Measurements from ENCODE around the gene PTPRZ1. TPM values are rescaled to one million over a fixed set of nuclear protein-coding genes. Genes with fewer than 3 reads are reported as not detected.

PTPRZ1 gene
- total RNA-seq, 2 donors from 2014 or later, result 1.4 to 4.4 TPM

GRCh38 chr7:122055073-122055472, 182.1 kb downstream of the PTPRZ1 start:
- DNase-seq (ENCODE audit: low spot score), result no peak
- H3K4me1 ChIP-seq (replicated peaks), result no peaks in the 10 kb centered on the region
- H3K27ac ChIP-seq, result no peak overlapping the region
- H3K27me3 ChIP-seq (replicated peaks; ENCODE audit: insufficient read depth), result no peaks in the 10 kb centered on the region
- H3K4me3 ChIP-seq, result no peak overlapping the region
- intact Hi-C loops (cut with DNase I), result no loop called here
- WGBS, result 81% methylated on average over 1 of the region's 1 CpG
- H3K9me3 ChIP-seq, result no peaks in the 10 kb centered on the region
- H3K36me3 ChIP-seq, result no peaks in the 10 kb centered on the region
- no peak for TF ChIP-seq POLR2A (IDR thresholded peaks at IDR 0.05)
- no peak for TF ChIP-seq CTCF (IDR thresholded peaks at IDR 0.05)
- no peak for TF ChIP-seq POLR2AphosphoS5 (IDR thresholded peaks at IDR 0.05)

GRCh38 chr7:122056977-122057376, 184.0 kb downstream of the PTPRZ1 start:
- intact Hi-C loops (cut with DNase I), result no loop called here

GRCh38 chr7:122059542-122059941, 186.6 kb downstream of the PTPRZ1 start:
- H3K27ac ChIP-seq, result no peak overlapping the region
- H3K36me3 ChIP-seq, result no peaks in the 10 kb centered on the region
- no peak for DNase-seq (ENCODE audit: low spot score)
- no peaks in the 10 kb centered on the region for H3K27me3 ChIP-seq (replicated peaks; ENCODE audit: insufficient read depth)
- H3K4me1 ChIP-seq (replicated peaks), result no peaks in the 10 kb centered on the region
- H3K4me3 ChIP-seq, result no peak overlapping the region
- TF ChIP-seq CTCF (IDR thresholded peaks at IDR 0.05), result no peak
- no peak for TF ChIP-seq POLR2A (IDR thresholded peaks at IDR 0.05)
- no peak for TF ChIP-seq POLR2AphosphoS5 (IDR thresholded peaks at IDR 0.05)
- H3K9me3 ChIP-seq, result no peaks in the 10 kb centered on the region
- 46% methylated on average over 4 of the region's 4 CpGs for WGBS
- intact Hi-C loops (cut with DNase I), result no loop called here

More at GRCh38 chr7:122056977-122057376, 184.0 kb downstream of the PTPRZ1 start:
- no peak overlapping the region for H3K4me3 ChIP-seq
- no peak for DNase-seq (ENCODE audit: low spot score)
- no peaks in the 10 kb centered on the region for H3K27me3 ChIP-seq (replicated peaks; ENCODE audit: insufficient read depth)
- no peak overlapping the region for H3K27ac ChIP-seq
- H3K9me3 ChIP-seq, result no peaks in the 10 kb centered on the region
- TF ChIP-seq CTCF (IDR thresholded peaks at IDR 0.05) (no peak), POLR2AphosphoS5 (IDR thresholded peaks at IDR 0.05) (no peak), POLR2A (IDR thresholded peaks at IDR 0.05) (no peak)
- 71% methylated on average over 2 of the region's 2 CpGs for WGBS
- H3K36me3 ChIP-seq, result no peaks in the 10 kb centered on the region
- H3K4me1 ChIP-seq (replicated peaks), result no peaks in the 10 kb centered on the region

GRCh38 chr7:122063146-122063545, 190.2 kb downstream of the PTPRZ1 start:
- no peak overlapping the region for H3K27ac ChIP-seq
- H3K4me3 ChIP-seq, result no peak overlapping the region
- no peaks in the 10 kb centered on the region for H3K27me3 ChIP-seq (replicated peaks; ENCODE audit: insufficient read depth)
- intact Hi-C loops (cut with DNase I), result no loop called here
- no peaks in the 10 kb centered on the region for H3K4me1 ChIP-seq (replicated peaks)
- TF ChIP-seq POLR2AphosphoS5 (IDR thresholded peaks at IDR 0.05) (no peak), CTCF (IDR thresholded peaks at IDR 0.05) (no peak), POLR2A (IDR thresholded peaks at IDR 0.05) (no peak)
- no peaks in the 10 kb centered on the region for H3K9me3 ChIP-seq
- no peaks in the 10 kb centered on the region for H3K36me3 ChIP-seq
- DNase-seq (ENCODE audit: low spot score), result no peak

DNA sequence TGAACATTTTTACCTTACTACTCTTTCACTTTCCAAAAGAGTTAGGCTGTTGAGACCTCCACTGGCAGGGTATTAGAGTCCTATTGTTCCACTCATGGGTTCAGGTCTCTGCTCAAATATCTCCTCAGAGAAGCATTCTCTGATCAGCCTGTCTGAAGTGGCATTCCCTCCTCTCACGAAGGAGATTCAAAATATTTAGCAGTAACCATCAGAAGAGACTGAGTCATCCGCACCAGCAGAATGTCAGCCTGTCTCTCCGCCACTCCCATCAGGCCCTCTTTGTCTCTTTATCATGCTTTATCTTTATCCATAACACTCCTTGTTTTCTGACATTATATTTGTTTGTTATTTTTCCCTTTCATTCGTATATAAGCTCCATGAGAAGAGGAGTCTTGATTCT, 192.0 kb downstream of the PTPRZ1 start:
- H3K4me1 ChIP-seq (replicated peaks), result no peaks in the 10 kb centered on the region
- TF ChIP-seq POLR2AphosphoS5 (IDR thresholded peaks at IDR 0.05), result no peak
- no peak for TF ChIP-seq CTCF (IDR thresholded peaks at IDR 0.05)
- TF ChIP-seq POLR2A (IDR thresholded peaks at IDR 0.05), result no peak
- H3K27ac ChIP-seq, result no peak overlapping the region
- H3K27me3 ChIP-seq (replicated peaks; ENCODE audit: insufficient read depth), result no peaks in the 10 kb centered on the region
- intact Hi-C loops (cut with DNase I), result no loop called here
- no peaks in the 10 kb centered on the region for H3K9me3 ChIP-seq
- no peak overlapping the region for H3K4me3 ChIP-seq
- WGBS, result 74% methylated on average over 4 of the region's 4 CpGs
- no peak for DNase-seq (ENCODE audit: low spot score)
- no peaks in the 10 kb centered on the region for H3K36me3 ChIP-seq

Data from prostate gland (tissue), 2 donors.